ENCODE results near the gene LRRC61.

DNA sequence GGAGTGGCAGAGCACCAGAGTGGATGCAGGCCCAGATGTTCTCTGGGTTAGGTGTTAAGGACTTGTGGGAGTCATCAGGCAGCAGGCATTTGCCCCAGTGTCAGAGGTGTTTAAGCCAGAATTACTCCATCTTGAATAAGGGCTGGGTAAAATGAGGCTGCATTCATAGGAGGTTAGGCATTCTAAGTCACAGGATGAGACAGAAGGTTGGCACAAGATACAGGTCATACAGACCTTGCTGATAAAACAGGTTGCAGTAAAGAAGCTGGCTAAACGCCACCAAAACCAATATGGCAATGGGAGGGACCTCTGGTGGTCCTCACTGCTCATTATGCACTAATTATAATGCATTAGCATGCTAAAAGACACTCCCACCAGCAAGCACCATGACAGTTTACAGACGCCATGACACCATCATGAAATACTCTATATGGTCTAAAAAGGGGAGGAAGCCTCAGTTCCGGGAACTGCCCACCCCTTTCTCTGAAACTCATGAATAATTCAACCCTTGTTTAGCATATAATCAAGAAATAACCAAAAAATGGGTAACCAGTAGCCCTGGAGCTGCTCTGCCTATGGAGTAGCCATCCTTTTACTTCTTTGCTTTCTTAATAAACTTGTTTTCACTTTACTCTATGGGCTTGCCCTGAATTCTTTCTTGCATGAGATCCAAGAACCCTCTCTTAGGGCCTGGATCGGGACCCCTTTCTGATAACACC lies 882 bp upstream of the LRRC61 start:
- TF ChIP-seq POLR2A (IDR thresholded peaks at IDR 0.05; ENCODE audit: low read depth, low read length) (no peak), TAF1 (IDR thresholded peaks at IDR 0.05; ENCODE audit: low read depth, low read length) (no peak), POLR2AphosphoS5 (IDR thresholded peaks at IDR 0.05; ENCODE audit: low read depth, low read length) (no peak)
